IPS-20b (cell line): ENCODE data around the gene BCL2L15.

ENCODE experiments used
- H3K27ac ChIP-seq: one replicate; pipeline ENCODE4 v1.5.1; 2013; ENCODE audit warnings: low read length
- H3K27me3 ChIP-seq: 2 replicates; pipeline ENCODE4 v1.6.1; 2013; ENCODE audit warnings: mild to moderate bottlenecking, low read length, inconsistent platforms; ENCODE audit not compliant: insufficient read depth
- H3K36me3 ChIP-seq: 2 replicates; pipeline ENCODE4 v1.6.1; 2013; ENCODE audit warnings: low read depth, mild to moderate bottlenecking, inconsistent platforms, low read length, moderate library complexity; ENCODE audit not compliant: insufficient read depth
- H3K4me1 ChIP-seq: 2 replicates; pipeline ENCODE4 v1.6.1; 2013; ENCODE audit warnings: mild to moderate bottlenecking, control low read depth, inconsistent platforms, low read length, moderate library complexity; ENCODE audit not compliant: insufficient read depth
- H3K4me3 ChIP-seq: 2 replicates; pipeline ENCODE4 v1.5.1; 2013; ENCODE audit warnings: mild to moderate bottlenecking, low read length, inconsistent platforms
- H3K9ac ChIP-seq: 2 replicates; pipeline ENCODE4 v1.6.1; 2013; ENCODE audit warnings: low read depth, mild to moderate bottlenecking, inconsistent platforms, low read length, moderate library complexity
- H3K9me3 ChIP-seq: 2 replicates; pipeline ENCODE4 v1.6.1; 2013; ENCODE audit warnings: mild to moderate bottlenecking, low read depth, low read length, inconsistent platforms; ENCODE audit not compliant: insufficient read depth

Gene BCL2L15

DNA sequence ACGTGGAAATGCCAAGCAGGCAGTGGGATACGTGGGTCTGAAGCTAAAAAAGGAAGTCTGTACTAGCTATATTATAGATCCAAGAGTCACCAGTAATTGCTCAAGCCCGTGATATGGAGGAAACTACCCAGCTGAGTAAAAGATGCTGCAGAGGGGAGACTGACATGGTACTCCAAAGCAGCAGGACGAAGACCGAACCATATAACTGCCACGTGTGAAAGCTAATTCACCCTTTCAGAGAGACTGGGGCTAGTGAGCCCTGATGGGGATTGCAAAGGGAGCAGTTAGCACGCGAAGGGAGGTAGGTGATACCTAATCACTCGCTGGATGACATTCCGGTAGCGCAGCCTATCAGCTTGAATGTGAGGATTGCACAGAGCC, 16.9 kb upstream of the BCL2L15 start:
- Histone ChIP-seq H3K4me3 (peak overlapping the region; percentile 94), H3K9ac (peak overlapping the region; percentile 94; the same call in 1 of the 2 replicates), H3K36me3 (peaks cover 36% of the 10 kb centered on the region), H3K27ac (no peak overlapping the region), H3K27me3 (no peaks in the 10 kb centered on the region), H3K4me1 (peaks cover 5% of the 10 kb centered on the region; the same call in 1 of the 2 replicates), H3K9me3 (no peaks in the 10 kb centered on the region)

DNA sequence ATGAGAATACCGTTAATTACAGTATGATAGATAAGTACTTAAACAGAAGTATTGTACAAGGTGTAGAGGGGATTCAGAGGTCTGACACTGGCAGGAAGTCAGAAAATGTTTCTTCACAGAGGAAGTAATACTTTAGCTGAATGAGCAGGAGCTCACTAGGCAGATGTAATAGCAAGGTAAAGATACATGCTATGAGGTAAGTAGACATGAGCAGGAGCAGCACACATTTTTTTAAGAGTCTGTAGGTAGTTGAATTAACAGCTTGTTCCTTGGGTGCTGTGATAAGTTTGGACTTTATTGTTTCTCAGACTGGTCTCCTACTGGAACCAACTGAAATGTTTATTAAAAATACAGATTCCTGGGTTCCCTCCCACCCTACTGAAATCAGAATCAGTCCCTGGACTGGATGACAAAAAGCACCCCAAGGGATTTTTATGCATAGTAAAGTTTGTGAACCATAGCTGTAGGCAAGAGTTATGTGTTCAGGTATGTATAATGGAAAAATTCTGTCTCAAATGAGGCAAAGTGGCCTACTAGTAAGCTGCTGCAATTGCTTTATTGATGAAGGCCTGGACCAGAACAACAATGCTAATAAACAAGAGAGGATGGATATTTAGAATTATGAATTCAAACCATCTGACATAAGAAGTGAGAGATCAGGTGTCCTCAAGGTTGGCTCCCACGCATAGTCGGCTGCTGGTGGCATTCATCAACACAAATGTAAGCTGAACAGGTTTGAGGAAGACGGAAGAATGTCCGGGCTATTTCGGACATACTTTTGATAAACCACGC, 16.3 kb upstream of the BCL2L15 start:
- peak overlapping the region; percentile 94; the same call in 1 of the 2 replicates for H3K9ac ChIP-seq
- H3K4me1 ChIP-seq, result peaks cover 5% of the 10 kb centered on the region; the same call in 1 of the 2 replicates
- peak overlapping the region; percentile 94 for H3K4me3 ChIP-seq
- no peaks in the 10 kb centered on the region for H3K27me3 ChIP-seq
- H3K9me3 ChIP-seq, result no peaks in the 10 kb centered on the region
- peaks cover 36% of the 10 kb centered on the region for H3K36me3 ChIP-seq
- no peak overlapping the region for H3K27ac ChIP-seq

DNA sequence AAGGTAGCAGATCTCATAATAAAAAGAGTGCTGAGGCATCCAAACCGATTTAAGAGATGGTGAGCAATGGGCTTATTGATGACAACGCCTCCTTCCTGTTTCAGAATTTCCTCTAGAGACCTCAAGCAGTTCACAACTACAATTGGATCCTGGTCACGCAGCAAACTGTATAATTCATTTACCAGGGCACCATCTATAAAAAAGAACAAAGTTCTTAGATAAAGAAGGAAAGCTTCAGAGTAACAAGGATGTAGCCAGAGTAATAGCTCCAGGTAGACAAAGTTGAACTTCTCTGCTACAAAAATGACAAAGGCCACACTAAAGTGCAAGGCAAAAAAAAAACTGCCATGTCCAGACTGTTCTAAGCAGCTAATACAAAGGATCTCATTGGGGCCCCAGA, 13.8 kb upstream of the BCL2L15 start:
- Histone ChIP-seq H3K36me3 (peaks cover 42% of the 10 kb centered on the region), H3K4me3 (no peak overlapping the region), H3K4me1 (peaks cover 5% of the 10 kb centered on the region; the same call in 1 of the 2 replicates), H3K27me3 (no peaks in the 10 kb centered on the region), H3K9ac (no peak overlapping the region), H3K9me3 (no peaks in the 10 kb centered on the region), H3K27ac (no peak overlapping the region)

DNA sequence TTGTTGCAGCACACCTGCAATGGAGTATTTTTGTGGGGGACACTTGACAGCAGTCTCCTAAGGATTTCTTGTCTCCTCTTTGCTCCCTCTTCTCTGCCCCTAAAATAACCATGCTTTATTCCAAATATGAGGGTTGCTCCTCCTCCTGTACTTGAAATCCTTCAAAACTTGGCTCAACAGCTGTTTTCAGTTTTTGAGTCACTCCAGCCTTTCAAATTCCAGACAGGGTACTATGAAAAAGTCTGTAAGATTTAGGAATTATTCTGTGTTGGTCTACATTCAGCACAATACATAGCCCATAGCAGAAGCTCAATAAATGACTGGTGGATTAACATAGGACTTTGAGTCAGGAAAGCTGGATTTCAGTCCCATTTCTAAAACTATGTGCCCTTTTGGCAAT, 11.7 kb upstream of the BCL2L15 start:
- H3K9ac ChIP-seq, result no peak overlapping the region
- H3K27ac ChIP-seq, result no peak overlapping the region
- no peaks in the 10 kb centered on the region for H3K27me3 ChIP-seq
- peaks cover 60% of the 10 kb centered on the region for H3K36me3 ChIP-seq
- no peaks in the 10 kb centered on the region for H3K9me3 ChIP-seq
- no peak overlapping the region for H3K4me3 ChIP-seq
- peaks cover 4% of the 10 kb centered on the region; the same call in 1 of the 2 replicates for H3K4me1 ChIP-seq

DNA sequence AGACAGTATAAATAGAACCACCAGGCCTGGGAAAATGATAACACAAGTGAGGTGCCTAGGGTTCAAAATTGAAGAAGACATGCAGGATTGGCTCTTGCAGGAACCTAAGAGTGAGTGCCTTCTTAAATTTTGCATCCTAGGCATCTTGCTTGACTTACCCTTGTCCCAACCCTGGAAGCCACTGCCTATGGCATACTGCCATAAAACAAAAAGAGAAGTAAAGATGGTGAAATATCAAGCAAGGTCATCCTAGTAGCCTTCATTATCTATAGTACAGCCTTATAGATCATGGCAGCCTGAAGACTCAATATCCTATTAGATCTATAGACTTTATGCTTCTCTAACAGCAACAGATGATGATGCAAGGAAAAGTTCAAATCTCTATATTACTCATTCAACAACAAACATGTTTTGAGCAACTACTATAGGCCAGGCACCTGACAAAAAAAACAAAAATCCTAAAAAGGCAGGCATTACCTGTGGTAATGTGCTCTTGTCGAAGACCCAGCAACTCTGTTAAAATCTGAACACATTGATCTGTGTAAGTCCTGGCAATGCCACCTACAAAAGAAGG, 10.9 kb upstream of the BCL2L15 start:
- peaks cover 60% of the 10 kb centered on the region for H3K36me3 ChIP-seq
- no peaks in the 10 kb centered on the region for H3K9me3 ChIP-seq
- no peak overlapping the region for H3K4me3 ChIP-seq
- no peaks in the 10 kb centered on the region for H3K4me1 ChIP-seq
- no peak overlapping the region for H3K27ac ChIP-seq
- no peaks in the 10 kb centered on the region for H3K27me3 ChIP-seq
- H3K9ac ChIP-seq, result no peak overlapping the region

GRCh38 chr1:113895961-113896360, 8.6 kb upstream of the BCL2L15 start:
- H3K36me3 ChIP-seq, result peaks cover 51% of the 10 kb centered on the region

GRCh38 chr1:113895098-113895497, 7.7 kb upstream of the BCL2L15 start:
- Histone ChIP-seq H3K9me3 (no peaks in the 10 kb centered on the region), H3K36me3 (peaks cover 46% of the 10 kb centered on the region)

More at GRCh38 chr1:113895961-113896360, 8.6 kb upstream of the BCL2L15 start:
- Histone ChIP-seq H3K27me3 (no peaks in the 10 kb centered on the region), H3K4me3 (no peak overlapping the region), H3K27ac (no peak overlapping the region), H3K9me3 (no peaks in the 10 kb centered on the region), H3K4me1 (no peaks in the 10 kb centered on the region), H3K9ac (no peak overlapping the region)

GRCh38 chr1:113893267-113893666, 5.9 kb upstream of the BCL2L15 start:
- Histone ChIP-seq H3K36me3 (peaks cover 32% of the 10 kb centered on the region), H3K4me3 (no peak overlapping the region), H3K27ac (no peak overlapping the region), H3K9me3 (no peaks in the 10 kb centered on the region), H3K9ac (no peak overlapping the region), H3K27me3 (no peaks in the 10 kb centered on the region), H3K4me1 (no peaks in the 10 kb centered on the region)

More at GRCh38 chr1:113895098-113895497, 7.7 kb upstream of the BCL2L15 start:
- no peak overlapping the region for H3K27ac ChIP-seq
- H3K4me3 ChIP-seq, result no peak overlapping the region
- H3K4me1 ChIP-seq, result no peaks in the 10 kb centered on the region
- no peak overlapping the region for H3K9ac ChIP-seq
- no peaks in the 10 kb centered on the region for H3K27me3 ChIP-seq

GRCh38 chr1:113891631-113892220, 4.3 kb upstream of the BCL2L15 start:
- H3K9me3 ChIP-seq, result no peaks in the 10 kb centered on the region
- no peaks in the 10 kb centered on the region for H3K27me3 ChIP-seq
- H3K4me3 ChIP-seq, result no peak overlapping the region
- peaks cover 19% of the 10 kb centered on the region for H3K36me3 ChIP-seq
- no peak overlapping the region for H3K9ac ChIP-seq
- no peak overlapping the region for H3K27ac ChIP-seq
- H3K4me1 ChIP-seq, result no peaks in the 10 kb centered on the region

DNA sequence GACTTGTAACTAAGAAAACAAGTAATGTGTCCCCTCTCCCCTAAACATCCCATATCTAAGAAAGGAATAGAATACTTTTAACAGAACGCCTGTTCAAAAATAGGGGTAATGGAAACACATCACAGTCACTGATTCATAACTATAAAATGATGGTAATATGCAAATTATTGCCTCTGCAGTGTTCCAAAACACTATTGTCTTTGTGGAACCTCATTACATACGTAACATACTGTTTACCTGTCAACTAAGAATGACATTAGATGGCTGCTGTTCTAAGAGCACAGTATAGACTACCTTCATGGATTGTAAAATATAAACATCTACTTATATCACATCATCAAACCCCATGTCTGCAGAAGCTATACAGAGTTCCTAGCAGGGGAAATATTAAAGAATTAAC, 3.4 kb upstream of the BCL2L15 start:
- Histone ChIP-seq H3K9ac (no peak overlapping the region), H3K27ac (no peak overlapping the region), H3K36me3 (peaks cover 14% of the 10 kb centered on the region), H3K4me1 (no peaks in the 10 kb centered on the region), H3K9me3 (no peaks in the 10 kb centered on the region), H3K27me3 (no peaks in the 10 kb centered on the region), H3K4me3 (no peak overlapping the region)

- no peaks in the 10 kb centered on the region for H3K9me3 ChIP-seq
- H3K9ac ChIP-seq, result no peak overlapping the region
- H3K4me1 ChIP-seq, result no peaks in the 10 kb centered on the region
- H3K27me3 ChIP-seq, result no peaks in the 10 kb centered on the region
- H3K4me3 ChIP-seq, result no peak overlapping the region
- no peak overlapping the region for H3K27ac ChIP-seq
- H3K36me3 ChIP-seq, result no peaks in the 10 kb centered on the region
Observed at GRCh38 chr1:113886417-113887401, 672 bp downstream of the BCL2L15 start.
